ENCODE results near the gene PTPRM. TPM values are rescaled to one million over a fixed set of nuclear protein-coding genes. Genes with fewer than 3 reads are reported as not detected.

PTPRM gene
- total and polyA plus RNA-seq, 2 donors (not counting 3 experiments of a cell fraction or from before 2014, with no cell fraction given): 37.4 to 43.7 TPM

GRCh38 chr18:8052237-8052701, 485.2 kb downstream of the PTPRM start:
- Histone ChIP-seq H3K4me1 (ENCODE audit: control insufficient read depth, extremely low read depth, insufficient read depth, low read length) (no peaks in the 10 kb centered on the region), H3K27ac (ENCODE audit: insufficient read depth, low read depth, low read length) (no peak overlapping the region), H2AFZ (ENCODE audit: low read depth, low read length) (no peak overlapping the region), H3K9me3 (replicated peaks; ENCODE audit: control insufficient read depth, insufficient read depth, low read length) (no peaks in the 10 kb centered on the region), H3K27me3 (ENCODE audit: control insufficient read depth in 2 of 2, insufficient read depth in 2 of 2, low read length in 2 of 2) (no peaks in the 10 kb centered on the region), H4K20me1 (replicated peaks; ENCODE audit: control insufficient read depth, extremely low read depth, insufficient read depth, low read length) (no peaks in the 10 kb centered on the region), H3K4me3 (replicated peaks in 1 of 3; ENCODE audit: insufficient read depth in 1 of 3, low read depth in 1 of 3, low read length in 3 of 3) (no peak overlapping the region), H3K79me2 (ENCODE audit: control insufficient read depth, insufficient read depth, low read length) (no peaks in the 10 kb centered on the region), H3K9me1 (replicated peaks; ENCODE audit: control insufficient read depth, extremely low read depth, insufficient read depth, low read length) (no peaks in the 10 kb centered on the region), H3K9ac (replicated peaks; ENCODE audit: extremely low read depth, insufficient read depth, low read length) (no peak overlapping the region), H3K4me2 (ENCODE audit: insufficient read depth, low read length) (no peak overlapping the region), H3K36me3 (ENCODE audit: control insufficient read depth in 2 of 2, extremely low read depth in 1 of 2, insufficient read depth in 2 of 2, low read length in 2 of 2) (no peaks in the 10 kb centered on the region)
- intact Hi-C loops (cut with micrococcal nuclease) (no loop called here), dilution Hi-C loops (cut with MboI; ENCODE audit: extremely low pct_ligation_motif_present, low sequenced_read_pairs) (no loop called here)
- BruUV-seq (replicated peaks): no TSS peak
- FAIRE-seq (no peak), DNase-seq (ENCODE audit: low read depth, low spot score) (no peak)
- TF ChIP-seq CTCF (IDR thresholded peaks at IDR 0.05; ENCODE audit: extremely low read depth in 1 of 2, insufficient read depth in 1 of 2, low read depth in 1 of 2, low read length in 2 of 2) (no peak), MAX (IDR thresholded peaks at IDR 0.05; ENCODE audit: insufficient read depth, insufficient read length) (no peak), MYC (IDR thresholded peaks at IDR 0.05; ENCODE audit: low read depth, low read length) (no peak), GATA2 (IDR thresholded peaks at IDR 0.05; ENCODE audit: insufficient read depth, insufficient read length, low read depth, low read length) (no peak)
- CTCF ChIA-PET: interaction anchor here (1.0 kb wide), 1 partner anchor 8 kb away, joined by 3 read pairs; no protein-coding TSS in a partner anchor
- POLR2A ChIA-PET: no interaction called here

GRCh38 chr18:8056723-8057122, 489.6 kb downstream of the PTPRM start:
- Histone ChIP-seq H3K4me3 (replicated peaks in 1 of 3; ENCODE audit: insufficient read depth in 1 of 3, low read depth in 1 of 3, low read length in 3 of 3) (no peak overlapping the region), H3K9me1 (replicated peaks; ENCODE audit: control insufficient read depth, extremely low read depth, insufficient read depth, low read length) (no peaks in the 10 kb centered on the region), H3K27ac (ENCODE audit: insufficient read depth, low read depth, low read length) (no peak overlapping the region), H2AFZ (ENCODE audit: low read depth, low read length) (no peak overlapping the region), H3K27me3 (ENCODE audit: control insufficient read depth in 2 of 2, insufficient read depth in 2 of 2, low read length in 2 of 2) (no peaks in the 10 kb centered on the region), H3K36me3 (ENCODE audit: control insufficient read depth in 2 of 2, extremely low read depth in 1 of 2, insufficient read depth in 2 of 2, low read length in 2 of 2) (no peaks in the 10 kb centered on the region), H3K79me2 (ENCODE audit: control insufficient read depth, insufficient read depth, low read length) (no peaks in the 10 kb centered on the region), H3K4me1 (ENCODE audit: control insufficient read depth, extremely low read depth, insufficient read depth, low read length) (no peaks in the 10 kb centered on the region), H4K20me1 (replicated peaks; ENCODE audit: control insufficient read depth, extremely low read depth, insufficient read depth, low read length) (no peaks in the 10 kb centered on the region), H3K4me2 (ENCODE audit: insufficient read depth, low read length) (no peak overlapping the region), H3K9me3 (replicated peaks; ENCODE audit: control insufficient read depth, insufficient read depth, low read length) (no peaks in the 10 kb centered on the region), H3K9ac (replicated peaks; ENCODE audit: extremely low read depth, insufficient read depth, low read length) (no peak overlapping the region)
- ChIA-PET CTCF (no interaction called here), POLR2A (no interaction called here)
- no peak for TF ChIP-seq MAX (IDR thresholded peaks at IDR 0.05; ENCODE audit: insufficient read depth, insufficient read length)
- no peak for TF ChIP-seq MYC (IDR thresholded peaks at IDR 0.05; ENCODE audit: low read depth, low read length)
- no peak for TF ChIP-seq FOS (IDR thresholded peaks at IDR 0.05; ENCODE audit: borderline replicate concordance, insufficient read depth, low read length)
- no peak for TF ChIP-seq POLR2A (IDR thresholded peaks at IDR 0.05; ENCODE audit: low read depth, low read length)
- TF ChIP-seq GATA2 (IDR thresholded peaks at IDR 0.05; ENCODE audit: insufficient read depth, insufficient read length, low read depth, low read length): no peak
- TF ChIP-seq JUN (IDR thresholded peaks at IDR 0.05; ENCODE audit: borderline replicate concordance, insufficient read depth, insufficient read length, low read depth): no peak
- no peak for TF ChIP-seq POLR2AphosphoS5 (IDR thresholded peaks at IDR 0.05; ENCODE audit: insufficient read depth, low read depth, low read length)
- no peak for TF ChIP-seq CTCF (IDR thresholded peaks at IDR 0.05; ENCODE audit: extremely low read depth in 1 of 2, insufficient read depth in 1 of 2, low read depth in 1 of 2, low read length in 2 of 2)
- no peak for TF ChIP-seq EZH2 (IDR thresholded peaks at IDR 0.05; ENCODE audit: borderline replicate concordance, low read depth, low read length, severe bottlenecking)
- dilution Hi-C loops (cut with MboI; ENCODE audit: extremely low pct_ligation_motif_present, low sequenced_read_pairs) (no loop called here), intact Hi-C loops (cut with micrococcal nuclease) (no loop called here)
- no TSS peak for BruUV-seq (replicated peaks)
- FAIRE-seq (no peak), DNase-seq (ENCODE audit: low read depth, low spot score) (no peak)

Measured in endothelial cell of umbilical vein (primary cell).